A549 (cell line): Measurements from ENCODE around the gene VIPAS39. TPM values are rescaled to one million over a fixed set of nuclear protein-coding genes. Genes with fewer than 3 reads are reported as not detected.

ENCODE experiments used
- ATAC-seq, 2 experiments: fragments of 200-7000 bp in 1 of 2; fragments of >200 bp in 1 of 2; cut with Nextera tagmentation in 1 of 2; cut with Tn5 transposase in 1 of 2; 3 replicates each; pipeline versions ENCODE4 v1.8.0 to v1.9.1; 2018 to 2020; ENCODE audit warnings: mild to moderate bottlenecking in 1 of 2, moderate library complexity in 1 of 2
- CTCF ChIA-PET: fragments of 300-600 bp; sonication (Branson Sonifier 250); formaldehyde crosslinking; extraction: SDS; loops from one replicate; lab custom pipeline; 2021; ENCODE audit warnings: antibody characterized with exemption, inconsistent platforms; lab: Yijun Ruan, JAX
- POLR2A ChIA-PET: fragments of 350-600 bp; formaldehyde crosslinking; extraction: SDS; loops from one replicate; lab custom pipeline; 2021; ENCODE audit warnings: antibody characterized with exemption, inconsistent platforms; lab: Yijun Ruan, JAX
- DNase-seq, 2 experiments: peaks; one replicate each; pipeline versions ENCODE4 v3.0.0 to v3.0.0-alpha.2; 2011 to 2016; ENCODE audit warnings: low read depth in 1 of 2, low spot score in 1 of 2
- FAIRE-seq: peaks from 2 replicates; lab custom pipeline; 2011; peaks lifted over from hg19 to GRCh38; lab: Jason Lieb, UNC
- H3K27ac ChIP-seq, 2 experiments: fragments of >200 bp; sonication (Bioruptor Twin); formaldehyde crosslinking; 3 replicates each; pipeline ENCODE4 v1.5.1; 2016 to 2017
- H3K4me1 ChIP-seq: fragments of >200 bp; sonication (Bioruptor Twin); formaldehyde crosslinking; 3 replicates; pipeline ENCODE4 v1.6.1; 2016
- H3K4me2 ChIP-seq: fragments of >200 bp; sonication (Bioruptor Twin); formaldehyde crosslinking; 3 replicates; pipeline ENCODE4 v1.6.1; 2016
- H3K4me3 ChIP-seq: fragments of >200 bp; sonication (Bioruptor Twin); formaldehyde crosslinking; 3 replicates; pipeline ENCODE4 v1.5.1; 2016
- H3K9me3 ChIP-seq: fragments of >200 bp; sonication (Bioruptor Twin); formaldehyde crosslinking; 3 replicates; pipeline ENCODE4 v1.6.1; 2016
- BCL3 ChIP-seq: fragments of >200 bp; sonication (Bioruptor Twin); formaldehyde crosslinking; IDR thresholded peaks from 3 replicates; pipeline ENCODE4 v1.6.1; 2016
- BHLHE40 ChIP-seq: IDR thresholded peaks from 2 replicates; pipeline ENCODE4 v1.6.1; 2012; ENCODE audit warnings: low read depth, low read length, inconsistent platforms
- CBX8 ChIP-seq: fragments of 200-600 bp; sonication (generic); IDR thresholded peaks from 2 replicates; pipeline ENCODE4 v1.6.1; 2016
- CEBPB ChIP-seq, 2 experiments: fragments of >200 bp in 1 of 2; sonication (Bioruptor Twin) in 1 of 2; formaldehyde crosslinking in 1 of 2; IDR thresholded peaks; 2 replicates each; pipeline ENCODE4 v1.6.1; 2012 to 2016
- CTCF ChIP-seq: fragments of >200 bp; sonication (Bioruptor Twin); formaldehyde crosslinking; IDR thresholded peaks from 3 replicates; pipeline ENCODE4 v1.5.1; 2016
- E2F6 ChIP-seq: IDR thresholded peaks from 2 replicates; pipeline ENCODE4 v1.6.1; 2012; ENCODE audit warnings: low read depth, borderline replicate concordance
- FOSB ChIP-seq: fragments of 250-450 bp; sonication (Bioruptor Pico); IDR thresholded peaks from 2 replicates; pipeline ENCODE4 v1.5.0; 2020; ENCODE audit warnings: mild to moderate bottlenecking, moderate library complexity
- FOSL2 ChIP-seq, 2 experiments: fragments of 450-650 bp in 1 of 2; fragments of >200 bp in 1 of 2; sonication (Bioruptor Twin) in 1 of 2; formaldehyde crosslinking; IDR thresholded peaks; 2 replicates each; pipeline versions ENCODE4 v1.5.0 to v1.6.1; 2016 to 2020; ENCODE audit warnings: mild to moderate bottlenecking in 1 of 2, moderate library complexity in 1 of 2
- HEYL ChIP-seq: fragments of 250-450 bp; sonication (Bioruptor Pico); IDR thresholded peaks from 2 replicates; pipeline ENCODE4 v1.8.0; 2021; ENCODE audit warnings: mild to moderate bottlenecking, moderate library complexity
- HOXB13 ChIP-seq: fragments of 250-450 bp; sonication (Bioruptor Pico); IDR thresholded peaks from 2 replicates; pipeline ENCODE4 v1.5.0; 2020; ENCODE audit warnings: low read depth, mild to moderate bottlenecking, moderate library complexity
- HOXB5 ChIP-seq: fragments of 250-450 bp; sonication (Bioruptor Pico); IDR thresholded peaks from 2 replicates; pipeline ENCODE4 v1.5.0; 2020; ENCODE audit warnings: mild to moderate bottlenecking, moderate library complexity
- JUN ChIP-seq, 2 experiments: fragments of >200 bp; sonication (Bioruptor Twin); formaldehyde crosslinking; IDR thresholded peaks; 2 replicates in 1 of 2; 3 replicates in 1 of 2; pipeline ENCODE4 v1.6.1; 2016 to 2017
- JUNB ChIP-seq: fragments of >200 bp; sonication (Bioruptor Twin); formaldehyde crosslinking; IDR thresholded peaks from 2 replicates; pipeline ENCODE4 v1.6.1; 2016
- MAFK ChIP-seq: fragments of 450-650 bp; IDR thresholded peaks from 2 replicates; pipeline ENCODE4 v1.6.1; 2014; ENCODE audit not compliant: partially characterized antibody
- MAX ChIP-seq: IDR thresholded peaks from 2 replicates; pipeline ENCODE4 v1.6.1; 2012
- MAZ ChIP-seq: fragments of 150-350 bp; IDR thresholded peaks from 2 replicates; pipeline ENCODE4 v1.6.1; 2014; ENCODE audit warnings: antibody characterized with exemption, low read depth, low read length, borderline replicate concordance
- PHF8 ChIP-seq: fragments of 200-600 bp; sonication (generic); IDR thresholded peaks from 2 replicates; pipeline ENCODE4 v1.6.1; 2016; ENCODE audit warnings: low read depth, mild to moderate bottlenecking, antibody characterized with exemption, moderate library complexity, borderline replicate concordance
- POLR2A ChIP-seq: IDR thresholded peaks from 2 replicates; pipeline ENCODE4 v1.6.1; 2012; ENCODE audit warnings: mild to moderate bottlenecking, low read length
- POLR2AphosphoS2 ChIP-seq: conservative IDR thresholded peaks from 2 replicates; pipeline ENCODE4 v1.6.1; 2012; ENCODE audit warnings: low read length, improper control_type of control experiment, inconsistent platforms
- RARB ChIP-seq: fragments of 250-450 bp; sonication (Bioruptor Pico); IDR thresholded peaks from 2 replicates; pipeline ENCODE4 v1.8.0; 2021; ENCODE audit warnings: mild to moderate bottlenecking, moderate library complexity
- SREBF2 ChIP-seq: fragments of 450-650 bp; IDR thresholded peaks from 2 replicates; pipeline ENCODE4 v1.6.1; 2014; ENCODE audit warnings: mild to moderate bottlenecking, moderate library complexity
- TP53 ChIP-seq: fragments of 250-450 bp; sonication (Bioruptor Pico); IDR thresholded peaks from 2 replicates; pipeline ENCODE4 v1.5.0; 2021; ENCODE audit warnings: mild to moderate bottlenecking, moderate library complexity
- ZFP36 ChIP-seq: fragments of 450-650 bp; IDR thresholded peaks from 2 replicates; pipeline ENCODE4 v1.6.1; 2014; ENCODE audit warnings: borderline replicate concordance; ENCODE audit not compliant: partially characterized antibody
- ZSCAN20 ChIP-seq: fragments of 250-450 bp; sonication (Bioruptor Pico); IDR thresholded peaks from 2 replicates; pipeline ENCODE4 v1.8.0; 2022; ENCODE audit warnings: mild to moderate bottlenecking, moderate library complexity
- WGBS: methylation state at CpG from one replicate; pipeline ENCODE4 v1.1.6; 2017; ENCODE audit errors: missing lambda C conversion rate; 5-methylcytosine and 5-hydroxymethylcytosine counted together
- polyA plus RNA-seq, 4 experiments: library from polyadenylated mRNA; depleted of rRNA in 3 of 4; stranded (reverse); fragments of >200 nt; fragmentation: RNase III in 1 of 4; extraction: RNeasy Plus Mini Kit Qiagen cat#74134 plus additional on column Dnase treatment in 1 of 4; gene quantifications; 2 replicates in 3 of 4; 3 replicates in 1 of 4; pipeline ENCODE4 v1.2.3, GENCODE V29; 2011 to 2017
- TF ChIP-seq, protein P1 (sequence below): fragments of 250-450 bp; sonication (Bioruptor Pico); IDR thresholded peaks from 2 replicates; pipeline ENCODE4 v1.5.0; 2020; ENCODE audit warnings: low read depth, mild to moderate bottlenecking, moderate library complexity

VIPAS39 gene
- polyA plus RNA-seq, 2 of the 4 experiments (the other 2 are of a cell fraction) = 14.9 to 35.8 TPM

DNA sequence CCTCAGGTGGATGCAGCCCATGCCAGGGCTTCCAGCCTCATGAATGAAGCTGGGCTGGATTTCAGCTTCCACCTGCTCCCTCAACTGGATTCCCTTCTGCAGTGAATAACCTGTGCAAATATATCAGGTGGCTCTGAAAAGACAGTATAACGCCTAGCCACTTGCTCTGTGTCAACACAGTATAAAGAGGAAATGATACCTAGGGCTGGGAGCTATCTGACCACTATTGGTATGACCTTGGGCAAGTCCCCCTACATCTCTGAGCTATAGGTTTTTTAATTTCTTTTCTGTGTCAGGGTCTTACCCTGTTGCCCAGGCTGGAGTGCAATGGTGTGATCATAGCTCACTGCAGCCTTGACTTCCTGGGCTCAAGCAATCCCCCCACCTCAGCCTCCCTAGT lies 21.4 kb upstream of the VIPAS39 start:
- Histone ChIP-seq H3K27ac (no peak overlapping the region), H3K4me2 (no peak overlapping the region), H3K9me3 (no peaks in the 10 kb centered on the region), H3K4me1 (no peaks in the 10 kb centered on the region), H3K4me3 (no peak overlapping the region)
- ATAC-seq = no peak
- CTCF ChIA-PET = interaction anchor here (0.8 to 3.4 kb wide), 4 partner anchors 11 to 177 kb away, joined by 3 to 13 read pairs (median 4); no protein-coding TSS in a partner anchor
- DNase-seq = no peak
- FAIRE-seq = no peak
- TF ChIP-seq MAFK = no peak
- TF ChIP-seq ZSCAN20 (CRISPR knock-in tag) = no peak
- no peak for TF ChIP-seq MAZ
- no peak for TF ChIP-seq TP53 (CRISPR knock-in tag)
- no peak for TF ChIP-seq E2F6
- no peak for TF ChIP-seq MAX
- TF ChIP-seq JUNB = no peak
- TF ChIP-seq RARB (CRISPR knock-in tag) = no peak
- TF ChIP-seq POLR2AphosphoS2 = no peak
- TF ChIP-seq FOSB (CRISPR knock-in tag) = no peak
- TF ChIP-seq HOXB5 (CRISPR knock-in tag) = no peak
- TF ChIP-seq CEBPB (IDR thresholded peaks at IDR 0.05) = no peak
- no peak for TF ChIP-seq HOXB13 (CRISPR knock-in tag)
- POLR2A ChIA-PET = no interaction called here
- WGBS = 30% methylated on average over 1 of the region's 1 CpG

- H3K4me2 ChIP-seq = no peak overlapping the region
- no peak overlapping the region for H3K4me3 ChIP-seq
- DNase-seq = no peak
- WGBS = 64% methylated on average over 4 of the region's 5 CpGs
- H3K27ac ChIP-seq = no peak overlapping the region
- ChIA-PET CTCF (interaction anchor here (0.8 to 3.4 kb wide), 3 partner anchors 10 to 176 kb away, joined by 3 to 13 read pairs (median 5); no protein-coding TSS in a partner anchor), POLR2A (no interaction called here)
- no peaks in the 10 kb centered on the region for H3K9me3 ChIP-seq
- H3K4me1 ChIP-seq = no peaks in the 10 kb centered on the region
- TF ChIP-seq POLR2A = no peak
- FAIRE-seq = no peak
- peak in 1 of 2 experiments; percentile 45; a peak in 3 of 6 replicates for ATAC-seq
Measured at GRCh38 chr14:77478029-77478428, 20.6 kb upstream of the VIPAS39 start.

DNA sequence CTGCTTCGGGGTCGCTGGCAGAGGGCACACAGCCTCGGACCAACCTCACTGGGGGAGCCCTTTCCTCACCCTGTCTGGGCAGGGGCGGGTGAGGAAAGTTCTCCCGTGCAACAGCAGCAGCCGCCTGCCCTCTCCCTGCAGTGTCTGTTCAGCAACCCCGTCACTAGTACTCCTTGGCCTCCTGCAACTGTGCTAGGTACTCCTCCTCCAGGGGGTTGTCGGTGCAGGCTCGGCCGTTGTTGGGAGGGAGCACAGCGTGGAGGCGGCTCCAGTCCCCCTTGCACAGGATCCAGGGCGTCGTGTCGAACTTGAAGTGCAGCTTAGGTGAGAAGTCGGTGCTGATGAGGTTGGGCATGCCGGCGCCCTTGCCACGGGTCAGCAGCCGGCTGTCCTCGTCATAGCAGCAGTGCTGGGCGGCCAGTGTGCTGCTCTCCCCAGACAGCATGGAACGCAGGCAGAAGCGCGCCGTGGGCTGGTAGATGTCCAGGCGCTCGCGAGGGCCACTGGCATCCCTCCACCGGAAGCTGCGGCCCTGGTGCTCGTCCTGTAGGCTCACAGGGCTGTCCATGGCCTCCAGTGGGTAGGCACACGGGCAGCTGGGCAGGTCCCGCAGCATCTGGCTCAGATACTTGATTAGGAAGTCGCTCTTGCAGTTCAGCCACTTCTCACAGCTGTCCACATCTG lies 18.2 kb upstream of the VIPAS39 start:
- Histone ChIP-seq H3K27ac (no peak overlapping the region), H3K9me3 (no peaks in the 10 kb centered on the region), H3K4me3 (no peak overlapping the region), H3K4me2 (no peak overlapping the region), H3K4me1 (no peaks in the 10 kb centered on the region)
- POLR2A ChIA-PET = no interaction called here
- CTCF ChIA-PET = interaction anchor here (1.9 to 4.7 kb wide), 3 partner anchors 12 to 16 kb away, joined by 4 to 15 read pairs (median 13); no protein-coding TSS in a partner anchor
- DNase-seq (no peak), ATAC-seq (no peak), FAIRE-seq (no peak)
- WGBS = 79% methylated on average over 32 of the region's 35 CpGs
- TF ChIP-seq, protein P1, sequence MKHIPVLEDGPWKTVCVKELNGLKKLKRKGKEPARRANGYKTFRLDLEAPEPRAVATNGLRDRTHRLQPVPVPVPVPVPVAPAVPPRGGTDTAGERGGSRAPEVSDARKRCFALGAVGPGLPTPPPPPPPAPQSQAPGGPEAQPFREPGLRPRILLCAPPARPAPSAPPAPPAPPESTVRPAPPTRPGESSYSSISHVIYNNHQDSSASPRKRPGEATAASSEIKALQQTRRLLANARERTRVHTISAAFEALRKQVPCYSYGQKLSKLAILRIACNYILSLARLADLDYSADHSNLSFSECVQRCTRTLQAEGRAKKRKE (CRISPR knock-in tag) = no peak

DNA sequence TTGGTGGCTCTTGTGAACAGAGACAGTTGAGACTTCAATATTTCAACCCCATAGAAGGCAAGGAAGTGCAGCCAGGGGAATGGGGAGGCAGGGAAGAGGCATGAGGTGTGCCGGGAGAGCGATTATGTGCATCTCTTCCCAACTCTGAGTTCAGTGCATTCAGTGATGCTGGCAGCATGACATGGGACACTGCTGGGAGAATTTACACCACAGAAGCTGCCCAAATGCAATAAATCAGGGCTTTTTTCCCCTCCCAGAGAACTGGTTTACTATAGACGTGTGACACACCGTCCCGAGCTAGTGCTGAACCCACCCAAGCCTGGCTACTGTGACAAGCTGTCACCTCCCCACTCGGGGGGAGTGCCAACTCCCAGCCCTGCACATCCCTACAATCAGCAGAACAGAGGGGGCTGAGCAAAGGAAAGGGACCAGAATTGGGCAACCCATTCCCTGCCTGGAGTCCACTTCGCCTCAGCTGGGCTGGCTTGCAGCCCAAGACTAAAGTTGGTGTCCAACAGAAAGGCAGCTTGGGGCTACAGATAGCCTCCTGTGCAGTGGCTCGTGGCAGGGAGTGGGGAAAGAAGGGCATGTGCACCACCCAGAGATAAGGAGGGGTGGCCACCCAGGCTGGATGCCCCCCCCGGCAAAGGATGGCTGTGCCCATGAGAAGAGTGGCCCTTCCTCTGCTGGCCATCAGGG lies 17.2 kb upstream of the VIPAS39 start:
- ATAC-seq = no peak; a peak in 1 of 6 replicates
- CTCF ChIA-PET = interaction anchor here (1.9 to 4.7 kb wide), 2 partner anchors 11 to 15 kb away, joined by 4 to 15 read pairs; no protein-coding TSS in a partner anchor
- TF ChIP-seq SREBF2 (no peak), HOXB13 (CRISPR knock-in tag) (no peak), CBX8 (no peak), CTCF (no peak), JUN (IDR thresholded peaks at IDR 0.05) (no peak), FOSB (CRISPR knock-in tag) (no peak), FOSL2 (IDR thresholded peaks at IDR 0.05) (no peak), FOSL2 (CRISPR knock-in tag; IDR thresholded peaks at IDR 0.05) (no peak), PHF8 (no peak), ZFP36 (no peak), HEYL (CRISPR knock-in tag) (no peak), BHLHE40 (no peak), POLR2AphosphoS2 (no peak), BCL3 (no peak)

More for the DNA sequence above, 17.2 kb upstream of the VIPAS39 start:
- H3K4me3 ChIP-seq = no peak overlapping the region
- no peak for FAIRE-seq
- WGBS = 71% methylated on average over 9 of the region's 9 CpGs
- POLR2A ChIA-PET = no interaction called here
- H3K4me2 ChIP-seq = no peak overlapping the region
- no peak for DNase-seq
- no peaks in the 10 kb centered on the region for H3K4me1 ChIP-seq
- no peak overlapping the region for H3K27ac ChIP-seq
- H3K9me3 ChIP-seq = no peaks in the 10 kb centered on the region
